ENCODE measurements around the gene WDR35. TPM values are rescaled to one million over a fixed set of nuclear protein-coding genes. Genes with fewer than 3 reads are reported as not detected.

Gene WDR35
- total and polyA plus RNA-seq, 4 donors = 0.97 to 3.8 (median 1.6) TPM

GRCh38 chr2:19963386-19963785, 26.5 kb downstream of the WDR35 start:
- no peak for DNase-seq (ENCODE audit: low spot score)
- Histone ChIP-seq H3K4me3 (ENCODE audit: low read depth in 1 of 3, low read length in 3 of 3) (no peak overlapping the region), H3K36me3 (ENCODE audit: control insufficient read depth in 4 of 4, insufficient read depth in 3 of 4, low read depth in 1 of 4, low read length in 3 of 4) (no peaks in the 10 kb centered on the region), H3K27me3 (ENCODE audit: control insufficient read depth in 4 of 4, insufficient read depth in 4 of 4, low read length in 3 of 4) (no peaks in the 10 kb centered on the region), H3K4me1 (ENCODE audit: control insufficient read depth in 4 of 4, insufficient read depth in 4 of 4, low read length in 3 of 4) (no peaks in the 10 kb centered on the region), H3K27ac (ENCODE audit: low read depth in 1 of 2, low read length in 2 of 2) (no peak overlapping the region), H3K9me3 (ENCODE audit: control insufficient read depth in 4 of 4, low read length in 3 of 4) (no peaks in the 10 kb centered on the region), H3K9ac (ENCODE audit: low read depth in 1 of 2, low read length in 2 of 2) (no peak overlapping the region)
- 100% methylated on average over 1 of the region's 1 CpG for WGBS
- TF ChIP-seq RAD21 (IDR thresholded peaks at IDR 0.05) (no peak), HNF4G (IDR thresholded peaks at IDR 0.05) (no peak), ZBTB33 (IDR thresholded peaks at IDR 0.05) (no peak), ATF3 (IDR thresholded peaks at IDR 0.05) (no peak), SP1 (IDR thresholded peaks at IDR 0.05) (no peak), FOXA1 (IDR thresholded peaks at IDR 0.05) (no peak), RXRA (IDR thresholded peaks at IDR 0.05) (no peak), MAX (IDR thresholded peaks at IDR 0.05) (no peak), NR2F2 (IDR thresholded peaks at IDR 0.05) (no peak), REST (IDR thresholded peaks at IDR 0.05) (no peak), YY1 (IDR thresholded peaks at IDR 0.05) (no peak), JUND (IDR thresholded peaks at IDR 0.05) (no peak), EGR1 (IDR thresholded peaks at IDR 0.05; ENCODE audit: low read depth in 2 of 2) (no peak), GABPA (IDR thresholded peaks at IDR 0.05 in 1 of 2, conservative IDR thresholded peaks at IDR 0.05 in 1 of 2) (no peak), CTCF (IDR thresholded peaks at IDR 0.05; ENCODE audit: low read depth, low read length, missing input control) (no peak)
